Measurements from ENCODE around the gene PCDHGA1.

Gene PCDHGA1

DNA sequence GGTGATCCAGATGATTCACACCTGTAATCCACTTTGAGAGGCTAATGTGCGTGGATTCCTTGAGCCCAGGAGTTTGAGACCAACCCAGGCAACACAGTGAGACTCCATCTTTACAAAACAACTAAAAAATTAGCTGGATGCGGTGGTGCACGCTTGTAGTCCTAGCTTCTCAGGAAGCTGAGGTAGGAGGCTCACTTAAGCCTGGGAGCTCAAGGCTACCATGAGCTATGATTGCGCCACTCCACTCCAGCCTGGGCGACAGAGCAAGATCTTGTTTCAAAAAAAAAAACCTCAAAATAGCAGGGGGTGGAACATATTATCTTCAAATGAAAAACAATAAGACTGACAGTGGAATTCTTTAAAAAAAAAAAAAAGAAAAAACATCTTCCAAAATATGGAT, 217.6 kb downstream of the PCDHGA1 start:
- no peak overlapping the region for H3K4me3 ChIP-seq (ENCODE audit: low read depth, low read length)
- TF ChIP-seq, protein P1, sequence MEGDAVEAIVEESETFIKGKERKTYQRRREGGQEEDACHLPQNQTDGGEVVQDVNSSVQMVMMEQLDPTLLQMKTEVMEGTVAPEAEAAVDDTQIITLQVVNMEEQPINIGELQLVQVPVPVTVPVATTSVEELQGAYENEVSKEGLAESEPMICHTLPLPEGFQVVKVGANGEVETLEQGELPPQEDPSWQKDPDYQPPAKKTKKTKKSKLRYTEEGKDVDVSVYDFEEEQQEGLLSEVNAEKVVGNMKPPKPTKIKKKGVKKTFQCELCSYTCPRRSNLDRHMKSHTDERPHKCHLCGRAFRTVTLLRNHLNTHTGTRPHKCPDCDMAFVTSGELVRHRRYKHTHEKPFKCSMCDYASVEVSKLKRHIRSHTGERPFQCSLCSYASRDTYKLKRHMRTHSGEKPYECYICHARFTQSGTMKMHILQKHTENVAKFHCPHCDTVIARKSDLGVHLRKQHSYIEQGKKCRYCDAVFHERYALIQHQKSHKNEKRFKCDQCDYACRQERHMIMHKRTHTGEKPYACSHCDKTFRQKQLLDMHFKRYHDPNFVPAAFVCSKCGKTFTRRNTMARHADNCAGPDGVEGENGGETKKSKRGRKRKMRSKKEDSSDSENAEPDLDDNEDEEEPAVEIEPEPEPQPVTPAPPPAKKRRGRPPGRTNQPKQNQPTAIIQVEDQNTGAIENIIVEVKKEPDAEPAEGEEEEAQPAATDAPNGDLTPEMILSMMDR (IDR thresholded peaks at IDR 0.05; ENCODE audit: borderline replicate concordance, insufficient read depth, low read depth, low read length): no peak

DNA sequence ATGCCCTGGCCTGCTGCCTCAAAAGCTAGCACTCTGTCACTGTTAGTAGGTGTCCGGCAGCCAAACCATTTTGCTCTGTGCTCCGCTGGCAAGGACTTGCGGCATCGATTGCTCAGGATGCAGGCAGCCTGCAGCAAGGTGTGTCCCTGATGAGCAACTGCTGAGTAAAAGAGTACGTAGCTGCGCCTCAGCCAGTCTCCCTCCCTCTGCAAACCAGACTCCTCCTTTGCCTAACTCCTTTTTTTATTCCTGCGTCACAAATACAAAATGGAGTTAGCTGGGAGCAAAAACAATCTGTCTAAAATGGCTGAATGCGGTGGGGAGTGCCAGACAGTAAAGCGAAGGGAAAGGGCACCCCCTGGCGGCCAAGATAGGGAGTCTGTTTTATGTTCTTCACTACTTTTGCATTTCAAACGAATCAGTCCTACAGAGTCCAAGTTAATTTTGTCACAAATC, 227.4 kb downstream of the PCDHGA1 start:
- no peak overlapping the region for H3K4me3 ChIP-seq (ENCODE audit: low read depth, low read length)
- TF ChIP-seq, protein P1 (IDR thresholded peaks at IDR 0.05; ENCODE audit: borderline replicate concordance, insufficient read depth, low read depth, low read length): peak; percentile 66

DNA sequence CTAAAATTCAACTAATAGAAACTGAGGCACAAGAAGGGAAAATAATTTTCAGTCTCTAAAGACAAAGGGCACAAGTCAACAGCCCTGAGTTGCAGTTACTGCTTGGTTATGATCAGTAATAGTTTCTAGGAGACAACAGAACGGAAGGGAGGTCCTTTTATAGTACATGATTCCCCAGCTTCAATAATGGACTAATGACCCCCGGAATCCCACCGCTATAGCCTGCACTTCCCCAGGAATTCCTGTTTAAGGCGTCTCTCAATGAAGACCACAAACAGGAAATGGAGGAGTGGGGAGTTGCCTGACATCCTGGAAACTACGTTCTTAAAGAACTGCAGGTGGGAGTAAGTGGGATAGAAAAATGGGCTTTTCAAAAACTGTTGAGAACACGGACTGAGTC, 227.8 kb downstream of the PCDHGA1 start:
- H3K4me3 ChIP-seq (ENCODE audit: low read depth, low read length): no peak overlapping the region
- TF ChIP-seq, protein P1 (IDR thresholded peaks at IDR 0.05; ENCODE audit: borderline replicate concordance, insufficient read depth, low read depth, low read length): no peak

DNA sequence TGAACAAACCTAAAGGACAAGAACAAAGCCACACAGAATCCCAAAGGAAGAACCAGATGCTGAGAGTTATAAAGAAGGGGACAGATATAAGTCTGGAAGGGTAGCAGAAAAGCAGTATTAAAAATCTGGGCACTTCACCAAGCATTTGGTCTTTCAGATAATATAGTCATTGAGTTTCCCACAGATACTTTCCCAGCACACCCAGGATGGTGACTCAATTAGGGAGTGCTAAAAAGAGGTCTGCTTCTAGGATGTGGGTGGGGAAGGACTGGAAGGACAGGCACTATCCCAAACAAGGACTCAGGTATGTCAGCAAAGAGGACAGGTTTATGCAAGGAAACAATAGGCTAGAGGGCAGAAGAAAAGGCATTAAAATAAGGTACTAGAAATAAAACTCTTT, 229.1 kb downstream of the PCDHGA1 start:
- TF ChIP-seq, protein P1 (IDR thresholded peaks at IDR 0.05; ENCODE audit: borderline replicate concordance, insufficient read depth, low read depth, low read length): no peak
- H3K4me3 ChIP-seq (ENCODE audit: low read depth, low read length): no peak overlapping the region

DNA sequence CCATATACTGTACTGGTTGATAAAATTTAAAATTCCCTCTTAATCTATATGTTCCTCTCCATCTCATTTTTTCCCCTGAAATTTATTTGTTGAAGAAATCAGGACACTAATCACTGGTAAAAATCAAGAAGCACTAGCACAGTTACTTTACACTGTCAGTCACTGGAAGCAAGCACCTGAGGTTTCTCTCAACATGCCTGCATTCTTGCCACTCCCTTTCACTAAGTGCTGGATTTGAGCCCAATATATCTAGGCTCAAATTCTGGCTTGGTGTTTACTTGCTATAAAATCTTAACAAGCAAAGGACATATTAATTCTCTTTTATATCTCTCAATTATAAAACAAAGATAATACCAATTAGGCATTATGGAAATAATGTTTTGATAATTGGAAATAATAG, 229.8 kb downstream of the PCDHGA1 start:
- TF ChIP-seq, protein P1 (IDR thresholded peaks at IDR 0.05; ENCODE audit: borderline replicate concordance, insufficient read depth, low read depth, low read length): no peak
- H3K4me3 ChIP-seq (ENCODE audit: low read depth, low read length): no peak overlapping the region

DNA sequence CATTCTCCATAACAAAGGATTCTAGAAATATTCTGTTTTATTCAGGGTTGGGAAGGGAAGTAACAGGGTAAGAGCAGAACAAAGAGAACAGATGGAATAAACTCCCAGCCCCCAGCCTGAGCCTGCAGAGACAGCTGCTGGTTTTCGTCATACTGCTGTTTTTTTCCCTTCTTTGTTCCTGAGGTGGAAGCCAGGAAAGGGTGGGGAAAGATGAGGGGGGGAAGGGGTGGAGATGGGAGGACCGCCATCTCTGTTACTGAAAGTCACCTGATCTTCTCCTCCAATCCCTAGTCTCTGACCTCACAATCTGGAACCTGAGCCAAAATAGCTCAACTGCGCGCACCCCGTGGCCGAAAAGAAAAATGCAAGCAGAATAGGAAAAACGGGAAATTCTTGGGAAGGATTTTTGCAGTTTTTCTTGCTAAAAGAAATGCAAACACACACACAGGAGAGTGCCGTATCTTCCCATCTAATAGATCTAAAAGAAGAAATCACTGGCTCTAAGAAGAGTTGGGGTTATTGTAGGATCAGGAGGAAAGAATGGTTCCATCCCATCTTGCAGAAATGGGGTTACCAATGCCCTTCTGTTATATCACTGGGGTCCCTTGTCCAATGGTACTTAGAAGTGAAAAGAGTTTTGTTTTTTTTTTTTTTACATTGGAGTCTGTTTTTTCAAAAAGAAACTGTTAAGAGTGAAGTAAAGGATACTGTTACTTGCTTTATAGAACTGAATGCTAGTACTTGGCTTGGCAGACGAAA, 230.6 kb downstream of the PCDHGA1 start:
- TF ChIP-seq, protein P1 (IDR thresholded peaks at IDR 0.05; ENCODE audit: borderline replicate concordance, insufficient read depth, low read depth, low read length): 0 out of 2 replicates have a peak, but pooled peaks have one; percentile 28
- no peak overlapping the region for H3K4me3 ChIP-seq (ENCODE audit: low read depth, low read length)

All from GM12875 (cell line).